Common myeloid progenitor, CD34-positive (primary cell): ENCODE measurements around the gene PCDH9.
A peak's percentile ranks its signal among the peaks of the same experiment; 100 is the strongest.

Source experiments
- CTCF ChIA-PET: fragments of 350-600 bp; sonication (Branson Sonifier 250); formaldehyde crosslinking; loops from one replicate; lab custom pipeline; 2021; ENCODE audit warnings: antibody characterized with exemption; lab: Charles Lee
- POLR2A ChIA-PET: fragments of 350-600 bp; sonication (Branson Sonifier 250); formaldehyde crosslinking; loops from one replicate; lab custom pipeline; 2021; ENCODE audit warnings: antibody characterized with exemption; lab: Charles Lee
- DNase-seq, 3 donors: peaks; one replicate each; pipeline versions ENCODE4 v3.0.0 to v3.0.0-alpha.2; 2013
- H3K27ac ChIP-seq, 2 experiments: 1 replicate in 1 of 2; 2 replicates in 1 of 2; pipeline ENCODE4 v1.7.0; 2013; ENCODE audit warnings: inconsistent platforms in 2 of 2, low read length in 2 of 2, mild to moderate bottlenecking in 2 of 2, low read depth in 1 of 2, moderate library complexity in 1 of 2; ENCODE audit not compliant: severe bottlenecking in 2 of 2, insufficient read depth in 1 of 2, poor library complexity in 1 of 2
- H3K27me3 ChIP-seq, 5 experiments: replicated peaks in 2 of 5; 1 replicate in 3 of 5; 2 replicates in 2 of 5; pipeline versions ENCODE4 v1.6.1 to v1.7.0; 2013; ENCODE audit warnings: low read length in 4 of 5, mild to moderate bottlenecking in 2 of 5, moderate library complexity in 2 of 5, inconsistent platforms in 1 of 5; ENCODE audit not compliant: insufficient read depth in 5 of 5, control insufficient read depth in 4 of 5
- H3K36me3 ChIP-seq, 4 experiments: 1 replicate in 2 of 4; 2 replicates in 2 of 4; pipeline versions ENCODE4 v1.6.1 to v1.7.0; 2013; ENCODE audit warnings: low read length in 3 of 4, control low read depth in 1 of 4, mild to moderate bottlenecking in 1 of 4; ENCODE audit not compliant: control insufficient read depth in 4 of 4, insufficient read depth in 4 of 4
- H3K4me1 ChIP-seq, 4 experiments: 1 replicate in 3 of 4; 2 replicates in 1 of 4; pipeline versions ENCODE4 v1.6.1 to v1.7.1; 2013; ENCODE audit warnings: low read length in 3 of 4, mild to moderate bottlenecking in 3 of 4, control low read depth in 1 of 4, inconsistent platforms in 1 of 4, moderate library complexity in 1 of 4; ENCODE audit not compliant: control insufficient read depth in 4 of 4, insufficient read depth in 4 of 4; ENCODE audit errors: control extremely low read depth in 1 of 4
- H3K4me3 ChIP-seq, 7 experiments: 1 replicate in 4 of 7; 2 replicates in 3 of 7; pipeline versions ENCODE4 v1.5.1 to v1.7.0; 2013; ENCODE audit warnings: mild to moderate bottlenecking in 7 of 7, low read length in 6 of 7, moderate library complexity in 6 of 7, inconsistent platforms in 2 of 7, low read depth in 2 of 7, control low read depth in 1 of 7; ENCODE audit not compliant: insufficient read depth in 4 of 7, control insufficient read depth in 1 of 7; ENCODE audit errors: extremely low read depth in 1 of 7
- H3K9me3 ChIP-seq, 5 experiments: 1 replicate in 4 of 5; 2 replicates in 1 of 5; pipeline versions ENCODE4 v1.6.1 to v1.7.1; 2013; ENCODE audit warnings: low read length in 4 of 5, mild to moderate bottlenecking in 2 of 5, inconsistent platforms in 1 of 5, low read depth in 1 of 5, moderate library complexity in 1 of 5; ENCODE audit not compliant: control insufficient read depth in 4 of 5, insufficient read depth in 2 of 5; ENCODE audit errors: control extremely low read depth in 1 of 5
- WGBS: methylation state at CpG from one replicate; pipeline ENCODE4 v1.1.5; 2013; ENCODE audit not compliant: insufficient coverage; 5-methylcytosine and 5-hydroxymethylcytosine counted together

Gene PCDH9

DNA sequence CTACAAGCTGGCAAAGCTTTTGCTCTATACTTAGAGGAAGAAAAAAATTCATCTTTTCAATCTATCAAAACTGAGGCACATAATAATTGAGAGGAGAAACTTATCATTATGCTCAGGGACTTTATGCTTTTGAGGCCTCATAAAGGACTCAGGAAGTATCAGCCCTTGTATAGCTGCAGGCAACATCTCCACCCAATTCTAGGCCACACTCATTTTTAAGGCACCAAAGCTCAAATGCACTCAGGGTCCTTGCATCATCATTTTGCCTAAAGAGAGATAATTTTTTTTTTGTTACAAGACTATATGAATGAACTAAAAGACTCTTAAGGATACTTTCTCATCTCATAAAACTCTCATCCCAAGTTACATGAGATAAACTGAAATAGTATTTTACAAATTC, 78.5 kb downstream of the PCDH9 start:
- peaks cover 0 to 12% (median 4%) of the 10 kb centered on the region in 4 experiments for H3K4me1 ChIP-seq
- H3K27me3 ChIP-seq = no peaks in the 10 kb centered on the region
- no peak overlapping the region for H3K27ac ChIP-seq
- CTCF ChIA-PET = interaction anchor here (1.8 kb wide), 1 partner anchor 71 kb away, joined by 5 read pairs; no protein-coding TSS in a partner anchor
- H3K4me3 ChIP-seq = no peak overlapping the region
- H3K9me3 ChIP-seq = no peaks in the 10 kb centered on the region
- H3K36me3 ChIP-seq = no peaks in the 10 kb centered on the region
- DNase-seq = no peak
- POLR2A ChIA-PET = interaction anchor here (0.6 kb wide), 1 partner anchor 17 kb away, joined by 3 read pairs; no protein-coding TSS in a partner anchor

DNA sequence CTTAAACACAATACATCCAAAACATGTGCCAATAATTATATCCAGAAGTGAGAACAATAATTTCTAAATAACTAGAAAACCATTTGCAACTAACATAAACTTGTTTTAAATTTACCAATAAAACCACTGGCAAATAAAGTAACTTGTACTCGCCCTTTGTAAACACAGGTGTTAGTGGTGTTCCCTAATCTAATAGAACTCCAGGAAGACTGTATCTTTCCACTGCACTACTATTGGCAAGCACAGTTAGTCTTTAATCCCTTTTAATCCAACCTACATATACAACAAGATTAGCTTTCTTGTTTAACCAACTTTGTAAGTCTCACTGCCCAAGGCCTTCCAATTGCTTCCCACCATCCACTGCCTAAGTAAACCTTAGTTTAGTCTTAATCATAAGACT, 79.5 kb downstream of the PCDH9 start:
- POLR2A ChIA-PET = no interaction called here
- peaks cover 0 to 17% (median 4%) of the 10 kb centered on the region in 4 experiments for H3K4me1 ChIP-seq
- CTCF ChIA-PET = interaction anchor here (1.8 kb wide), 1 partner anchor 72 kb away, joined by 5 read pairs; no protein-coding TSS in a partner anchor
- WGBS = 100% methylated on average over 1 of the region's 1 CpG
- H3K27me3 ChIP-seq = no peaks in the 10 kb centered on the region
- DNase-seq = no peak
- H3K36me3 ChIP-seq = no peaks in the 10 kb centered on the region
- H3K9me3 ChIP-seq = no peaks in the 10 kb centered on the region
- no peak overlapping the region for H3K4me3 ChIP-seq
- no peak overlapping the region for H3K27ac ChIP-seq

DNA sequence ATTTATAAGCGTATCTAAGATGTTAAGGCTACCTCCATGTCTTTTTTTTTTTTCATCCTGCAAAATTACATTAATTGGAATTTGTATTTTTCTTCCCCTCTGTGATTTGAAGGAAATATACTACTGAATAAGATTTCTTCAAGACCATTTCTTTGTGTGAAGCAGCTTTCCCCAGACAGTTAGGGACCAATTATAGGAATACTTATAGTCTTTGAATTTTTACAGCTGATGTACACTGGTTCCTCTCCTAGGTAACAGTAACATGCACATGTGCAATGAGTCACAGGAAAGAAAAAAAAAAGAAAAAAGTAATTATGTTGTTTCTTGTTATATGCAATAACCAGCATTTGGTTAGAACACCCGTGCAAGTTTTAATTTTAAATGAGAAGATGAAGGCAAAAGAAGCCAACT, 82.0 kb downstream of the PCDH9 start:
- no CpG with 5 or more reads among the region's 2 CpGs for whole genome bisulfite sequencing
- H3K36me3 ChIP-seq = no peaks in the 10 kb centered on the region
- peaks cover 0 to 17% (median 4%) of the 10 kb centered on the region in 4 experiments for H3K4me1 ChIP-seq
- peaks cover 0 to 1% (median 0%) of the 10 kb centered on the region in 5 experiments for H3K9me3 ChIP-seq
- CTCF ChIA-PET = no interaction called here
- no peak overlapping the region for H3K4me3 ChIP-seq
- H3K27ac ChIP-seq = peak overlapping the region in 1 of 2 experiments; percentile 29
- H3K27me3 ChIP-seq = no peaks in the 10 kb centered on the region
- POLR2A ChIA-PET = no interaction called here
- peak; percentile 5 to 68 (median 50) for DNase-seq

DNA sequence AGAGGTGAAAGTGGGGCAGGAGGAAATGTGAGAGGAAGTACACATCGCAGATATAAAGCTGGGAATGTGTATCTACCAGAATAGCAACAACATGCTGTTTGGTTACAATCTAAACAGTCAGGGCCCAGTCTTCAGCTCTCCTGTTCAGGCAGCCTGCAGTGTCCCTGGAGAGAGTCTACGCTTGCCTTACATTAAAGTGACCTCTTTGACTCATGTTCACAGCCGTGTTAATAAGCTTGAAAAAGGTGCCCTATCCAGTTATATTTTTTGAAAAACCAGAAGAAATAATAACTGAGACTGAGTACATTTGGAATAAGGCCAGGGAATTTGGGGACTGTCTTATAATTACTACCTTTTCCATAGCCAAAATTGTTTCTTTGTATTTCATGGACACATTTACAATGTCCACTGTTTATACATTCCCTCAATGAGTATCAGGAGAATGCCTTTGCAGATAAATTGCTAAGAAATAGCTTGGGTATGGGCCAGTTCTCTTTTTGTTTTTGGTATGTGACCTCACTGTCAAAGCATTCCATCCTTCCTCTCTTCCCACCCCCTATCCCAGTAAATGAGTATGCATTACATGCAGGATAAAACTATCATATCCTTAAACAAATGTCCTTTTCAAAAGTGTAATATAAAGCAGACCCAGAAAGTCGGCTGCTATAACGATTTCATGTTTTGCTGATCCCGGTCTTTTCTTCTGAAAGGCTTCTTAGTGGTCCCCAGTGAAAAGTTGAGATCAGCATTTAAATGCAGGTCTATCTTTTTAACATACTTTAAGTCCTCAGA, 82.6 kb downstream of the PCDH9 start:
- Histone ChIP-seq H3K36me3 (no peaks in the 10 kb centered on the region), H3K4me1 (peaks cover 0 to 17% (median 4%) of the 10 kb centered on the region in 4 experiments), H3K4me3 (peak overlapping the region in 2 of 7 experiments; percentile 20 to 42), H3K27me3 (no peaks in the 10 kb centered on the region), H3K27ac (peak overlapping the region in 1 of 2 experiments; percentile 38), H3K9me3 (peaks cover 0 to 1% (median 0%) of the 10 kb centered on the region in 5 experiments)
- 37% methylated on average over 3 of the region's 6 CpGs for WGBS
- ChIA-PET POLR2A (no interaction called here), CTCF (no interaction called here)
- no peak for DNase-seq

DNA sequence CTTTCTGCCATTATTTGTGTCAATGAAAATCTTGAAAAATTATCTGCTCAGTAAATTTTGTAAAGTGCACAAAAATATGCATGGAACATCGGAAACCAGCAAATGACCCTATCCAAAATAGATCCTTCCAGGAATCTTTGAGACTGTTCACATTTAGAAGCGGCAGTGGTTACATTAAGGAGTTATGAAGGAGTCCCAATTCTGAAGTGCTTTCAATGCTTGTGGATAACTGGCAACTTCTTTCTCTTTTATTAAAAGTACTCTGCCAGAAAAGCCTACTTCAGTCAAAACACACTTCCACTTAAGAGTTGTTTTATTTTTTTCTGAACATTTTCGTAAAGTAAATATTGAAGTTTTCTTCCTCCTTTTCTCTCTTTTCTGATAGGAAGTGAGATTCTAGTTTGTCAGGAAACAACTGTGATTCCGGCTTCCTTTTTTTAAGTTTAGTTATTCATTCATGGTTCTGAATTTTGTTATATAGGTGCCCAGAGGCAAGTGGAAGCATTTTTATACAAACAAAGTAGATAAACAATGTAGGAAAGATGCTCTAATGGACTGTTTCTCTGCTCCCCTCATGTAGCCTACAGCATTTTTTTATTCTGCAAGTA, 83.5 kb downstream of the PCDH9 start:
- CTCF ChIA-PET = no interaction called here
- Histone ChIP-seq H3K27me3 (no peaks in the 10 kb centered on the region), H3K36me3 (no peaks in the 10 kb centered on the region), H3K9me3 (peaks cover 0 to 1% (median 0%) of the 10 kb centered on the region in 5 experiments), H3K27ac (peak overlapping the region in 1 of 2 experiments; percentile 38), H3K4me3 (peak overlapping the region in 1 of 7 experiments; percentile 20), H3K4me1 (peaks cover 0 to 17% (median 4%) of the 10 kb centered on the region in 4 experiments)
- POLR2A ChIA-PET = no interaction called here
- no CpG with 5 or more reads among the region's 4 CpGs for WGBS
- DNase-seq = peak; percentile 9 to 31 (median 20)

DNA sequence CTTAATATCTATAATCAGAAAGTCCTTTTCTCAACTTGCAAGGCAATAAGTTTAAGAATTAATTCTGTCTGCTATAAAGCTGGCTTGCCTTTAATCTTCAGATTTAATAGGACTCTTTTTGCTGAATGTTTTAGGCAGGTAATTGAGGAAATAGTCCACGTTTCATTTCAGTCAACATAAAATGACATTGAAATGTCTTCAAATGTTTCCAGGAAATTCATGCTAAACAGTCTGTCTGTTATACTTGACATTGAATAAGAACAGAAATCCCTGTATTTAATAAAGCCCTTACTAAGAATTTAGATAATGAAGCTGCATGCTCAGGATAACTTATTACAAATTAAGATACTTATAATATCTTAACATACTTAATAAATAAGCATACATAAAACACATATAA, 84.2 kb downstream of the PCDH9 start:
- Histone ChIP-seq H3K36me3 (no peaks in the 10 kb centered on the region), H3K27me3 (no peaks in the 10 kb centered on the region), H3K4me1 (peaks cover 0 to 17% (median 4%) of the 10 kb centered on the region in 4 experiments), H3K4me3 (no peak overlapping the region), H3K27ac (no peak overlapping the region), H3K9me3 (peaks cover 0 to 1% (median 0%) of the 10 kb centered on the region in 5 experiments)
- DNase-seq = no peak
- WGBS = no CpG with 5 or more reads among the region's 1 CpG
- ChIA-PET CTCF (no interaction called here), POLR2A (no interaction called here)
